GM23338 (cell line): ENCODE results near the gene AMPD3. TPM values are rescaled to one million over a fixed set of nuclear protein-coding genes. Genes with fewer than 3 reads are reported as not detected.

Experiments
- ATAC-seq: fragments of 200-7000 bp; cut with Tn5 transposase; 3 replicates; pipeline ENCODE4 v1.9.1; 2020
- DNase-seq: peaks from one replicate; pipeline ENCODE4 v3.0.0-alpha.2; 2015; ENCODE audit warnings: low spot score
- H2AFZ ChIP-seq: fragments of 200-600 bp; sonication (generic); 2 replicates; pipeline ENCODE4 v1.8.0; 2016; ENCODE audit warnings: antibody characterized with exemption, mild to moderate bottlenecking, moderate library complexity
- H3F3A ChIP-seq: fragments of 200-600 bp; sonication (generic); replicated peaks from 2 replicates; pipeline ENCODE4 v1.8.0; 2017; ENCODE audit warnings: antibody characterized with exemption, mixed run types, low read depth
- H3K27ac ChIP-seq: fragments of 200-600 bp; sonication (generic); 2 replicates; pipeline ENCODE4 v1.6.1; 2016; ENCODE audit warnings: low read depth
- H3K27me3 ChIP-seq: fragments of 200-600 bp; sonication (generic); 2 replicates; pipeline ENCODE4 v1.8.0; 2016; ENCODE audit warnings: mild to moderate bottlenecking, mixed run types, moderate library complexity; ENCODE audit not compliant: insufficient read depth
- H3K36me3 ChIP-seq: fragments of 200-600 bp; sonication (generic); 2 replicates; pipeline ENCODE4 v1.8.0; 2016; ENCODE audit warnings: mild to moderate bottlenecking; ENCODE audit not compliant: insufficient read depth
- H3K4me1 ChIP-seq: fragments of 200-600 bp; sonication (generic); 2 replicates; pipeline ENCODE4 v1.8.0; 2016; ENCODE audit warnings: mild to moderate bottlenecking, moderate library complexity; ENCODE audit not compliant: insufficient read depth
- H3K4me2 ChIP-seq: fragments of 200-600 bp; sonication (generic); 2 replicates; pipeline ENCODE4 v1.7.1; 2017; ENCODE audit warnings: mixed run types
- H3K4me3 ChIP-seq: fragments of 200-600 bp; sonication (generic); 2 replicates; pipeline ENCODE4 v1.6.1; 2016; ENCODE audit warnings: mixed run types
- H3K79me2 ChIP-seq: fragments of 200-600 bp; sonication (generic); replicated peaks from 2 replicates; pipeline ENCODE4 v1.8.0; 2017; ENCODE audit warnings: mild to moderate bottlenecking; ENCODE audit not compliant: insufficient read depth
- H3K9me2 ChIP-seq: fragments of 200-600 bp; sonication (generic); 2 replicates; pipeline ENCODE4 v1.8.0; 2017; ENCODE audit not compliant: insufficient read depth
- H4K20me1 ChIP-seq: fragments of 200-600 bp; sonication (generic); replicated peaks from 2 replicates; pipeline ENCODE4 v1.8.0; 2017; ENCODE audit warnings: mild to moderate bottlenecking; ENCODE audit not compliant: insufficient read depth
- H3K27ac Mint-ChIP-seq: 2 replicates; pipeline ENCODE4 v1.8.0; 2020; ENCODE audit warnings: inconsistent platforms, mild to moderate bottlenecking, moderate library complexity, mixed read lengths
- H3K27me3 Mint-ChIP-seq: 3 replicates; pipeline ENCODE4 v1.8.0; 2022; ENCODE audit warnings: low read depth, mild to moderate bottlenecking, moderate library complexity, mixed read lengths, inconsistent platforms; ENCODE audit not compliant: insufficient read depth, poor library complexity
- H3K36me3 Mint-ChIP-seq: 3 replicates; pipeline ENCODE4 v1.8.0; 2021; ENCODE audit warnings: low read depth, mild to moderate bottlenecking, inconsistent platforms, moderate library complexity, mixed read lengths
- H3K4me1 Mint-ChIP-seq: 3 replicates; pipeline ENCODE4 v1.8.0; 2020; ENCODE audit warnings: mild to moderate bottlenecking, inconsistent platforms, mixed read lengths
- H3K4me3 Mint-ChIP-seq: 3 replicates; pipeline ENCODE4 v1.8.0; 2021; ENCODE audit warnings: moderate library complexity, mild to moderate bottlenecking, inconsistent platforms, mixed read lengths
- H3K9me3 Mint-ChIP-seq: 3 replicates; pipeline ENCODE4 v1.8.0; 2020; ENCODE audit warnings: moderate library complexity, mild to moderate bottlenecking, inconsistent platforms, mixed read lengths
- CREB1 ChIP-seq: fragments of 250-450 bp; sonication (Bioruptor Pico); IDR thresholded peaks from 2 replicates; pipeline ENCODE4 v1.5.0; 2020; ENCODE audit warnings: low read depth, mild to moderate bottlenecking, moderate library complexity
- CTCF ChIP-seq, 2 experiments: fragments of 200-600 bp in 1 of 2; sonication (generic) in 1 of 2; conservative IDR thresholded peaks; 2 replicates each; pipeline versions ENCODE4 v1.5.1 to v1.6.1; 2016 to 2017; ENCODE audit warnings: antibody characterized with exemption in 2 of 2, low read depth in 2 of 2, mild to moderate bottlenecking in 2 of 2, moderate library complexity in 1 of 2
- EZH2 ChIP-seq: fragments of 200-600 bp; sonication (generic); IDR thresholded peaks from one replicate; pipeline ENCODE4 v1.8.0; 2017; ENCODE audit warnings: antibody characterized with exemption, mild to moderate bottlenecking, low read depth; ENCODE audit not compliant: unreplicated experiment
- EZH2phosphoT487 ChIP-seq: fragments of 200-600 bp; sonication (generic); IDR thresholded peaks from one replicate; pipeline ENCODE4 v1.8.1; 2018; ENCODE audit warnings: antibody characterized with exemption; ENCODE audit not compliant: unreplicated experiment
- JUNB ChIP-seq: IDR thresholded peaks from one replicate; pipeline ENCODE4 v1.6.1; 2016; ENCODE audit warnings: antibody characterized with exemption; ENCODE audit not compliant: unreplicated experiment
- POLR2AphosphoS5 ChIP-seq: IDR thresholded peaks from 2 replicates; pipeline ENCODE4 v1.6.1; 2016; ENCODE audit warnings: antibody characterized with exemption, low read depth
- polyA plus RNA-seq: library from polyadenylated mRNA; unstranded; fragments of >200 nt; fragmentation: Nextera tagmentation; extraction: Ambion mirVana; gene quantifications from 2 replicates; pipeline ENCODE4 v1.2.1, GENCODE V29; 2016
- total RNA-seq: library from RNA; depleted of rRNA; stranded (reverse); fragments of >200 nt; shearing (Covaris generic); gene quantifications from 2 replicates; pipeline ENCODE4 v1.2.3, GENCODE V29; 2014

Gene AMPD3
- total and polyA plus RNA-seq, 2 experiments from 2014 or later: 1.6 to 2.1 TPM

- Mint-ChIP-seq H3K27me3 (no peaks in the 10 kb centered on the region), H3K9me3 (peaks cover 3% of the 10 kb centered on the region; the same call in 2 of the 3 replicates), H3K36me3 (0 out of 3 replicates have a peak, but pooled peaks cover 2% of the 10 kb centered on the region), H3K4me1 (peaks cover 6% of the 10 kb centered on the region), H3K27ac (no peak overlapping the region), H3K4me3 (no peak overlapping the region)
- no peak for TF ChIP-seq EZH2
- no peak for TF ChIP-seq JUNB
- Histone ChIP-seq H3K79me2 (no peaks in the 10 kb centered on the region), H3K4me2 (no peak overlapping the region), H4K20me1 (no peaks in the 10 kb centered on the region), H2AFZ (no peak overlapping the region), H3F3A (no peaks in the 10 kb centered on the region), H3K4me3 (no peak overlapping the region), H3K36me3 (no peaks in the 10 kb centered on the region), H3K27me3 (no peaks in the 10 kb centered on the region), H3K27ac (no peak overlapping the region), H3K9me2 (no peaks in the 10 kb centered on the region), H3K4me1 (no peaks in the 10 kb centered on the region)
- DNase-seq (no peak), ATAC-seq (no peak)
Measured at GRCh38 chr11:10486161-10486840, 31.2 kb downstream of the AMPD3 start.

GRCh38 chr11:10487002-10487647 lies 32.1 kb downstream of the AMPD3 start:
- H3K36me3 ChIP-seq: no peaks in the 10 kb centered on the region
- ATAC-seq: no peak
- H3K36me3 Mint-ChIP-seq: 0 out of 3 replicates have a peak, but pooled peaks cover 2% of the 10 kb centered on the region
- no peak overlapping the region for H2AFZ ChIP-seq
- no peak for DNase-seq
- H3K4me3 ChIP-seq: no peak overlapping the region
- H3K4me3 Mint-ChIP-seq: no peak overlapping the region
- H3K9me3 Mint-ChIP-seq: peaks cover 3% of the 10 kb centered on the region; the same call in 2 of the 3 replicates
- H3K79me2 ChIP-seq: no peaks in the 10 kb centered on the region
- H3F3A ChIP-seq: no peaks in the 10 kb centered on the region
- H3K4me1 ChIP-seq: no peaks in the 10 kb centered on the region
- no peak overlapping the region for H3K27ac ChIP-seq
- no peaks in the 10 kb centered on the region for H4K20me1 ChIP-seq
- H3K27me3 Mint-ChIP-seq: no peaks in the 10 kb centered on the region
- peaks cover 6% of the 10 kb centered on the region for H3K4me1 Mint-ChIP-seq
- no peak overlapping the region for H3K4me2 ChIP-seq
- TF ChIP-seq POLR2AphosphoS5: no peak
- no peaks in the 10 kb centered on the region for H3K27me3 ChIP-seq
- H3K27ac Mint-ChIP-seq: no peak overlapping the region
- no peaks in the 10 kb centered on the region for H3K9me2 ChIP-seq

- no peaks in the 10 kb centered on the region for H3K27me3 Mint-ChIP-seq
- H3K4me1 Mint-ChIP-seq: peaks cover 16% of the 10 kb centered on the region
- DNase-seq: peak; percentile 37
- no peak overlapping the region for H3K4me3 Mint-ChIP-seq
- no peaks in the 10 kb centered on the region for H3K27me3 ChIP-seq
- H3K27ac ChIP-seq: no peak overlapping the region
- H3F3A ChIP-seq: no peaks in the 10 kb centered on the region
- H3K79me2 ChIP-seq: no peaks in the 10 kb centered on the region
- H3K9me2 ChIP-seq: peaks cover 3% of the 10 kb centered on the region; the same call in 1 of the 2 replicates
- peak overlapping the region; percentile 18; the same call in 1 of the 2 replicates for H3K27ac Mint-ChIP-seq
- no peak overlapping the region for H2AFZ ChIP-seq
- no peaks in the 10 kb centered on the region for H4K20me1 ChIP-seq
- peaks cover 10% of the 10 kb centered on the region; the same call in 2 of the 3 replicates for H3K36me3 Mint-ChIP-seq
- H3K9me3 Mint-ChIP-seq: peaks cover 3% of the 10 kb centered on the region; the same call in 2 of the 3 replicates
- ATAC-seq: peak; percentile 54
- no peaks in the 10 kb centered on the region for H3K36me3 ChIP-seq
- H3K4me3 ChIP-seq: no peak overlapping the region
- H3K4me1 ChIP-seq: no peaks in the 10 kb centered on the region
- H3K4me2 ChIP-seq: no peak overlapping the region
- TF ChIP-seq CREB1 (CRISPR knock-in tag): no peak
- TF ChIP-seq JUNB: no peak
- peak; percentile 7 to 25; a peak in 2 of 4 replicates for TF ChIP-seq CTCF (conservative IDR thresholded peaks at IDR 0.05; ENCODE audit: low read depth in 2 of 2)
- no peak for TF ChIP-seq EZH2phosphoT487
Measured at GRCh38 chr11:10488121-10488933, 33.3 kb downstream of the AMPD3 start.
